H54 (cell line): ENCODE data around the gene PHYHIPL.

ENCODE experiments used
- DNase-seq: peaks from one replicate; pipeline ENCODE4 v3.0.0; 2011; ENCODE audit warnings: low spot score, mixed read lengths; ENCODE audit not compliant: insufficient read length
- FAIRE-seq: peaks from 3 replicates; lab custom pipeline; 2011; peaks lifted over from hg19 to GRCh38; lab: Jason Lieb, UNC
- POLR2A ChIP-seq: IDR thresholded peaks from 2 replicates; pipeline ENCODE4 v1.6.1; 2011; ENCODE audit warnings: low read depth, mild to moderate bottlenecking, low read length

The PHYHIPL gene

DNA sequence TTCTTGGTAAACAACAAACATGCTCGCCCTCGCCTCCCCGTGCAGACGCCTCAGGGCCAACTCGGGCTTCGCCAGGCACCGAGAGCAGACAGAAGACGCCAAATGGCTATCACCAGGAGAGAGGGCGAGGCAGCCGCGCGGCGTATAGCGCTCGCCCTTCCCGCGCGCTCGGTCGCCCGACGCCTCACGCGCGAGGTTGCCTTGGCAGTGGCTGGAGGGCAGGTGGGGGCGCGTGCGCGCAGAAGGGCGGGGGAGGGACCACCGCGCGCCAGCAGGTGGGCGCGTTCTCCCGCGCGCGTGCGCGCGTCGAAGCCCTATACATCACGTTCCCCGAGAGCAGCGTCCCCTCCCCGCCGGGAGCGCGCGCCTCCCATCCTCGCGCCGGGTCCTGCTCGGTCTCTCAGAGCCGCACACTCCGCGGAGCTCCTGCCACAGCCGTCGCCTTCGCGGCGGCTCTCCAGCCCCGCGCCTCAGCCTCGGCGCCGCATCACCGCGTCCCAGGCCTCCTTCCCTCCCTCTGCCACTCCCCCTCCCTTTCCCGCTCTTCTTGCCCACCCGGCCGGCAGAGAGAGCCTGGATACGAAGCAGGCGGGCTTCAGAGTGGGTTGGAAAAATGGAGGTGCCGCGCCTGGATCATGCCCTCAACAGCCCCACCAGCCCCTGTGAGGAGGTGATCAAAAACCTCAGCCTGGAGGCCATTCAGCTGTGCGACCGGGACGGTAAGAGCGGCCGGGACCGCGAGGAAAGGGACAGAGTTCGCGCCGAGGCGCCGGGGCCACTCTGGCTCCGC, at the start of gene PHYHIPL:
Gene PHYHIPL (plus strand): TSS at position 403 of the 790 bp plus-strand sequence. CDS start 211 bp downstream, at position 614.
- no peak for FAIRE-seq
- no peak for TF ChIP-seq POLR2A
- no peak for DNase-seq

DNA sequence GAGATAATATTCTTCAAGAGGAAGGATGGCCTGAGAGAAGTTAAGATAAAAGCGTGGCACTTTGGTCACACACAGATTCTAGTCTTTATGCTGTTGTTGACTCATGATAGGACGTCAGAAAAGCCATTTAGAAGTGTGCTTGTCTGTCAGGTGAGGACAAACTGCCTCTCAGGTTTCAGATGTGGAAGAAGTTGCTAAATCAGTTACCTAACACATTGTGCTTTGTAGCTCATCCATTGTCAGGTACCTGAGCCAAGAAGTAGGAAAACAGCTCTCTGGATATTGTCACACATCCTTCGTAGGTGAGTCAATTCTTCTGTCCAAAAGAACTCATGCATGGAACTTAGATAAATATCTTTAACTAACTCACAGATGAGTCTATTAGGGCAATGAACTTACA, 49.5 kb upstream of the PHYHIPL start:
- TF ChIP-seq POLR2A = no peak
- no peak for DNase-seq
- no peak for FAIRE-seq

GRCh38 chr10:59127991-59128390, 48.5 kb upstream of the PHYHIPL start:
- DNase-seq (no peak), FAIRE-seq (peak; percentile 15)
- no peak for TF ChIP-seq POLR2A

DNA sequence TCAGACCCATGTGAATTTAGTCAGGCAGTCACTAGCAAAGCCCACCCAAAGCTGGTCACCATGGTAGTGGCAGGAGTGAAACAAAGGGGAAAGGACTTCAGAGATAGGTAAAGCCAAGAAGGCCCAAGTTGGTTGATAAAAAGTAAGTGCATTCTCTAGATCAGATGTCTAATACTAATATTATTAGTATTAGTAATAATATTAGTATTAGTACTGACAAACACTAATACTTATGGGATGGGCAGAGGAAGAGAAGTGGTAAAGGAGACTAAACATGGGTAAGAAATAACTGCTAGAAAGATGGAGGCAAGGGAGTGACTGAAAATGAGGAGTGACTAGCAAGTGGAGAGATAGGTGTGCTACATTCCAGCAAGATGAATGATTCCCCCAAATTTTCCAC, 46.6 kb upstream of the PHYHIPL start:
- FAIRE-seq = no peak
- no peak for TF ChIP-seq POLR2A

DNA sequence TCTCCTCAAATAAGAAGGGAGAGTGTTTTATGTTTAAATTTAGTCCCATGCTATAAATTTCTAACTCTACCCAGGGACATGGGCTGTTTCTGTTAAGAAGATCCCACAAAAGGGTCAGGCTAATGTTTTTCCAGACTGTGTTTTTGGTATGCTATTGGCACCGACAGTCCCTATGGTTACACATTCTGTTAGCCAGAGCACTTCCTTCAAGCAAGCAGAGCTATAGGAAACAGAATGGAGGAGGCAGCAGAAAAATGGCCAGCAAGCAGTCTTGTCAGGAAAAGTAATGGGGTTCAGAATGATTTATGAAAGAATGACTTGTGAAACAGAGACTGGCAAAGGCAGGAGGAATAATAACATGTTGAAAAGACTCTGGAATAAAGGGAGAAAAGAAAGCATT, 44.8 kb upstream of the PHYHIPL start:
- FAIRE-seq (peak; percentile 20), DNase-seq (no peak)
- TF ChIP-seq POLR2A = no peak

More for the DNA sequence above, 46.6 kb upstream of the PHYHIPL start:
- DNase-seq = no peak

DNA sequence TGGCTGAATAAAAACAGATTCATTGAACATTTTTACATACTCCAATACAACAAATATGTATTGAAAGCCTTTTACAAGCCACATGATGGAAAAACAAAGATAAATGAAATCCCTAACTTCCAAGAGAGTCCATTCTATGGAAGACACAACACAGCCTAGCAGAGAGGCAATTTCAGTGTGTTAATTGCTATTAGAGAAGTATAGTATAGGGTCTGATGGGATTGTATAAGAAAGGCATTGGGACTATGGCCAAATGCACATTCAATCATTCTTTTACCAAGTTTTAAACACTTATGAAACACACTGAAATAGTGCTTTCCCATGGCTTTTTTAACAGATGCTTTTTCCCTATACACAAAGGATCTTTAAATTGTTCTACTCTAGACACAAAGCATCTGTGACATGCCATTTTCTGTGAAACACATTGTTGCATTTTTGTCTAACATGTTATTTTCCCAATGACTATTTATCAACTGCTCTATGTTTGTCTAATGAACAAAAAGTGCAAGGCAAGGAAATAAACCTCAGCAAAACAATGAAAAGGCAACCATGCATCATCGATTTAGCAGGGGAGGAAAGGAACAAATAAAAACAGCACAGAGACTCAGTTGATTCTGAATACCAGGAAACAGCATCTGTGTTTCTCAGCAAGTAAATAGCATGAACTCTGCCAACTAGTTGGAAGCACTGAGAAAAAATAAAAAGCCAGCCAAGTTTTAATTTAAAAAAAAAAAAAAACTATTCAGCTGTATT, 42.4 kb upstream of the PHYHIPL start:
- TF ChIP-seq POLR2A = no peak
- DNase-seq = no peak
- FAIRE-seq = no peak

GRCh38 chr10:59134785-59135184, 41.7 kb upstream of the PHYHIPL start:
- DNase-seq (no peak), FAIRE-seq (no peak)
- TF ChIP-seq POLR2A = no peak

GRCh38 chr10:59135275-59135674, 41.2 kb upstream of the PHYHIPL start:
- TF ChIP-seq POLR2A = no peak
- DNase-seq = no peak
- no peak for FAIRE-seq

GRCh38 chr10:59138052-59138451, 38.4 kb upstream of the PHYHIPL start:
- DNase-seq (no peak), FAIRE-seq (no peak)
- TF ChIP-seq POLR2A = no peak

DNA sequence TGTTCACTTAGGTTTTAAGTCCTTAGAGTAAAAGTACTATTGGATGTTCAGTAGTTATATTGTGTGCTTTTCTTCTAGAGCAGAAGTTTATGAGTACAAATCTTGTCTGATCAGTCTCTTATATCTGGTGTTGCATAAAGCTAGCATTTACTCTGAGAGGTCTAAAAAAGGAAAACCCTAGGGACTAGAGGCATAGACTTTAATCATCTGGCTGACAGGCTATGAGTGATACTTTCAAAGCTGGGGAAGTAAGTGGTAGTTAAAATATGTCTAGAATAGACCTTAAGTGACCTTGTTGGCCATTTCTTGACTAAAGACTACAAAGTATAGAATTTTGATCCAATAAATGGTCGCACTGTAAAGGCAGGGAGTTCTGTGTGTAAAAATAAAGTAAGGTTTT, 32.9 kb upstream of the PHYHIPL start:
- DNase-seq = no peak
- TF ChIP-seq POLR2A = no peak
- FAIRE-seq = no peak

DNA sequence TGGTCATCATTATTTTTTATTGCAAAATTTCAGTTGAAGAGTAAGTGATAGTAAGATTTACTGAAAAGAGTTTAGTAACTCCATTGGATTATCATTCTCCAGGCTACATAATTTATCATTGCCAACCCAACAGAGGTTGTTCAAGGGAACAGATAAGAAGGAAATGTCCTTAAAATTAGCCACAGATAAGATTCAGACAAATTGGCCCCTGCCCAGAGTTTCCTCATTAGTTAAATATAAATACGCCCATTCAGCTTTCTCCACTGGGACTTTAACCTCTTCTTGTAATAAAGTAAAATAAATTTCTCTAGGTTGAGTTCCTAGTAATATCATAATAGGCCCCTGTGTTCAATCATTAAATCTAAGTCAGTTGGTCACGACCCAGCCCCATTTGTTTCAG, 27.7 kb upstream of the PHYHIPL start:
- no peak for TF ChIP-seq POLR2A
- DNase-seq (no peak), FAIRE-seq (no peak)

- no peak for DNase-seq
- no peak for FAIRE-seq
- TF ChIP-seq POLR2A = no peak
These were observed 20.9 kb upstream of the PHYHIPL start for GRCh38 chr10:59155556-59155955.

DNA sequence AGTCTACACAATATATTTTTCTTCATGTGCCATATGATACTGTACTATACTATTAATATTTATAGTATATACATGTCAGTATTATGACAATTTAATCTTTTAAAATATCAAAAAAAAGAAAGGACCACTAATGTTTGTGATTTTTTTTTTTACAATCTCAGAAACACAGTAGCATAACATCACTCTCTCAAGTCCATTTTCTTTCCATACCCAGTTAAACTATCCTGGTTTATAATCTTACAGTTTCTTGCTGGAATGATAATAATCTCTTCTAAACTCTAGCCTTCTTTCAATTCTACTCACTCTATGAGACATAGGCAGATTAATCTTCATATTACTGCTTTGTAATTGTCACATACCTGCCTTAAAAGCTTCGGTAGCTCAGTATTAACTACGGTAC, 8.9 kb upstream of the PHYHIPL start:
- no peak for FAIRE-seq
- no peak for DNase-seq
- no peak for TF ChIP-seq POLR2A

GRCh38 chr10:59172567-59172966, 3.9 kb upstream of the PHYHIPL start:
- FAIRE-seq = no peak
- no peak for DNase-seq
- no peak for TF ChIP-seq POLR2A
